Cortex of kidney (tissue), 1 donor: Measurements from ENCODE around the gene MRPS7.
"Not testable (repeated sequence)": the region's sequence is repeated elsewhere in the genome, so short reads cannot be mapped to it uniquely, and the experiment has no call there.

Experiments
- DNase-seq: peaks from one replicate; lab custom pipeline; 2025; lab: John Stamatoyannopoulos, UW

Gene MRPS7

DNA sequence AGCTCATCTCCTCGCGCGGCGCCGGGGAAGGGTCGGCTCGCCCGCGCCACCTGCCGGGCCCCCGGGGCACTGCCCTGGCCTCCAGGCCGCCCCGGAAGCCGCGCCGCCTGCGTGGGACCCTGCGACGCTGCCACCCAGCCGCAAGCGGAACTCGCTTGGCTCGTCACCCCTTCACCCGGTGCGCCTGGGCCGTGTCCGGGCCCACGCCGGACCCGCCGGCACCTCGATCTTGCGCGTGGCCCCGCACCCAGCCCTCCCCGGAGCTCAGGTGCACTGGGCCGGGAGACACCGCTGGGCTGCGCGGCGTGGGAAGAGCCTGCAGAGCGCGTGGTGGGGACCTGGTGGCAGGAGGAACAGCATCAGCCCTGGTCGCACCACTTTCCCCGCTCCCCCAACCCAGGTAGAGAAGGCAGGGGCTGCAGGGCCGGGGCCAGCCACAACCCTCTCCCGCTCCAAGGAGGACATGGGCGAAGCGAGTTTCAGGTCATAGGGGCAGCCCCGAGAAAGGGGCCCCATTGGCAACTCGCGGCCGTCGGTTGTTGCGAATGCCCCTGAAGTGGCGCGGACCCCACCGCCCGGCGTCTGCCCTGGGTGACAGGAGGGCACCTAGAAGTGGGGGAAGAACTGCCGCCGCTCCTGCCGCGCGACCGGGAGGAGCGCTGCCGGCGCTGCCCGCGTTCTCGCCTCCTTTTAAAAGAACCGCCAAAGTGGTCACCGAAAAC is 9.7 kb downstream of the MRPS7 start:
- no peak for DNase-seq

DNA sequence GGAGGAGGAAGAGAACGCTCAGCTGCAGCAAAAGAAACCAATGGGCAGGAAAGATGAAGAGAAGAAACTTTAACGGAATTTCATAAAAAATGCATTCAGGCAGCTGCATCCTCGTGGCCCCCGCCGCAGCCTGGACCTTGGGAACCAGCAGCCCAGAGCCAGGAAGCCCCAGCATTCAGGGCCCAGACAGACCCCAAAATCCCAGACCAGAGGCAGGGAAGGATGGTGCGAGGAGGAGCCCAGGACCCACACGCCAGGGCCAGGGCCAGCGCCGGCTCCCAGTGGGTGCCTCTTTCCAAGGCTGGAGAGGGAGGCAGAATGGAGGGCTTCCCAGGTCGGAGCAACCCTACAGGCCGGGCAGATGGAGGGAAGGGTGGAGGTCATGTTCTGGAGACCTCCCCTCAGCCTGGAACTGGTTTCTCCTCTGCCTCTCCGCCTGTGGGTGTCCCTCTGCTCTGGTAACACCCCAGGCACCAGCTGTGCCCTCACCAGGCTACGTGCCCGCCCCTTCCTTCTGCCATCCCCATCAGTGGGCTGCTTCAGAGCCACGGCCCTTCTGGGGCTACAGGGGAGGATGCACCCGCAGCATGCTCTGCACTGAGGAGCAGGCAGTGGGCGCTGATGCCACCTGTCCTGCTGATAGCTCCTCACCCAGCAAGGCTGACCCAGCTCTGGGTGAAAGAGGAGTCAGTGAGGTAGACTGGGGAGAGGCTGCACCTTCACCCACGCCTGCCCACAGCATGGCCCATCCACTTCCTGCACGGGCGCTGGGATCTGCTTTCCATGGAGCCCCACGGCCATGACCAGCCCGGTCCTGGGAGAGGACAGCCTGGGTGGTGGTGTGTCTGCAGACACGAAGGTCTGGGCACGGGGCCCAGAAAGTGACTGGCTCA is 10.5 kb downstream of the MRPS7 start:
- no peak for DNase-seq

DNA sequence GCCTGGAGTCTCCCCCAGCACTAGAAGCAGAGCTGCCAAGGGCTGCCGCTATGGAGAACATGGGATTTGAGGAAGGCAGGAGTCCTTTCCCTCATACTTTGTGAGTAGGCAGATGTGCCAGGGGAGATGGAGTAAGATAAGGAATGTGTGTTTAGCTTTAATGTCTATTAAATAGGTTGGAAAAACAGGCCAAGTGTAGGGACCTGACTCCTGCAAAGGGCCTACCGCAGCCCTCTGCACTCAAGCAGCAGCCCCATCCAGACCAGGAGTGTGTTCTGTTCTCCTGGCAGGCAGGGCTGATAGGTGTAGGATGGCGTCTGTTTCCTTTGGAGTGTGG is 11.1 kb downstream of the MRPS7 start:
- no peak for DNase-seq

DNA sequence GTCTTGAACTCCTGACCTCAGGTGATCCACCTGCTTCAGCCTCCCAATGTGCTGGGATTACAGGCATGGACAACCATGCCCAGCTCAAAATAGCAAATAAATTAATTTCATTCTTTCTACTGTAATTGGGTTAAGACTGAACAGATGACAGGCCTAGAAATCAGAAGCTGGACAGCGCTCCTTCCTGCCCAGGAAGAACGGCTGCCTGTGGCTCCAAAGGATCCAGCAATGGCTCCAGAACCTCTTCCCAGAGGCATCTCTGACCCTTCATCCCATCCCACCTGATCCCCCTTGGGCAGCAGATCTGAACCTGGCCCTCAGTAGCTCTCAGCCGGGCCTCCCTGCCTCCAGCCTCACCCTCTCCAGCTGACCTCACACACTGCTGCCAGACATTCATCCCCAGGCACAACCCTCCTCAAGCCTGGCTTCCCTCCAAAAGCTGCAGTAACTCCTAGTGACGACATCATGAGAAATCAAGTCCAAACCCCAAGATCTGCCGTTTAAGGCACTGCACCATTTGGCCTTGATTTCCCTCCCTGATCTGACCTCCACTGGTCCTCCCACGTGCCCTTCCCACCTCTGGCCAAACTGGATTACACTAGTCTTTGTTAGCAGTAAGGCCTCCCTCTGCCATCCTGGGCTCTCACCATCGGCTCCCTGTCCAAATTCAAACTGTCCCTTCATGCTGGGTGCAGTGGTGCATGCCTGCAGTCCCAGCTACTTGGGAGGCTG is 12.5 kb downstream of the MRPS7 start:
- DNase-seq: no peak

DNA sequence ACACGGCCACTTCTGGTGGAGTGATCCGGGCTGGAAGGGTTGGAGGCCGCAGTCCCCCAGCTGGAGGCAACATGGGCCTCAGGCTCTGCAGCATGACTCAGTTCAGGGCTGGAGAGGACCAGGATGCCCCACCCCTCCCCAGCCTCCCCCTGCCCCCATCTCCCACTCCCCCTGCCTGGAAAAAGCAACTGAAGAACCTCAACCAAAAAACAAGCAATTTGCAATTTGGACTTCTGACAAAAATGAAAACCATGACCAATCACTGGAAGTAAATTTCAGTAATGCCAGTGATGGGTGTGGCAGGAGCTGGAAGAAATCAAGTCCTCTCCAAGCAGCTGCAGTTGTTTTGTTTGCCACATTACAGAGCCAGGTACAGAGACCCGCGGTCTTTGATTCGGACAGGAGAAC is 16.0 kb downstream of the MRPS7 start:
- DNase-seq: no peak

DNA sequence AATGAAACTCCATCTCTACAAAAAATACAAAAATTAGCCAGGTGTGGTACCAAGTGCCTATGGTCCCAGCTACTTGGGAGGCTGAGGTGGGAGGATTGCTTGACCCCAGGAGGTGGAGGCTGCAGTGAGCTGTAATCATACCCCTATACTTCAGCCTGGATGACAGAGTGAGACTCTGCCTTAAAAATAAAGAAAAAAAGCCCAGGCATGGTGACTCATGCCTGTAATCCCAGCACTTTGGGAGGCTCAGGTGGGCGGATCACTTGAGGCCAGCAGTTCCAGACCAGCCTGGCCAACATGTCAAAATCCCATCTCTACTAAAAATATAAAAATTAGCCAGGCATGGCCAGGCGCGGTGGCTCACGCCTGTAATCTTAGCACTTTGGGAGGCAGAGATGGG is 18.5 kb downstream of the MRPS7 start:
- not testable (repeated sequence) for DNase-seq

DNA sequence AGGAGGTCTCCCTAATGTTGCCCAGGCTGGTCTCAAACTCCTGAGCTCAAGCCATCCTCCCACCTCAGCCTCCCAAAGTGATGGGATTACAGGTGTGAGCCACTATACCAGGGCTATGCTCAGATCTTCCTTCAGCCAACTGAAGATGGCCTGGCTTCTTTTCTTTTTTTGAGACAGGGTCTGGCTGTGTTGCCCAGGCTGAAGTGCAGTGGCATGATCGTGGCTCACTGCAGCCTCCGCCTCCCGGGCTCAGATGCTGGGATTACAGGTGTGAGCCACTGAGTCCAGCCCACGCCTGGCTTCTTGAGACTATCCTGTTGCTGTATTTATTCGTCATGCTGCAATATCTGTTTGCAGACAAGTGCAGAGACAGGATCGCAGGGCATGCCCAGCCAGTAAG is 23.4 kb downstream of the MRPS7 start:
- no peak for DNase-seq

DNA sequence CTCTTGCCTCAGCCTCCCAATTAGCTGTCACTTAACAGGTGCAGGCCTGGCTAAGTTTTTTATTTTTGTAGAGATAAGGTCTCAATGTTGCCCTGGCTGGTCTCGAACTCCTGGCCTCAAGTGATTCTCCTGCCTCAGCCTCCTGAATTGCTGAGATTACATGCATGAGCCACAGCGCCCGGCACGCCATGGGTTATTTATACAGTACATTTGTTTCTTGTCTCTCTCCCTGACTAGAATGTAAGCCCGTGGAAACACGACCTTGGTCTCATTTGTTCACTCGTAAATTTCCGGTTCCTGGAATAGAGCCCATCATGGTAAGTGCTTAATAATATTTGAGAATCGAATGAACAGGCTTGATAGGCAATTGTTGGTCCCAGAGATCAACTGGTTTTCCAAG is 25.5 kb downstream of the MRPS7 start:
- DNase-seq: no peak

DNA sequence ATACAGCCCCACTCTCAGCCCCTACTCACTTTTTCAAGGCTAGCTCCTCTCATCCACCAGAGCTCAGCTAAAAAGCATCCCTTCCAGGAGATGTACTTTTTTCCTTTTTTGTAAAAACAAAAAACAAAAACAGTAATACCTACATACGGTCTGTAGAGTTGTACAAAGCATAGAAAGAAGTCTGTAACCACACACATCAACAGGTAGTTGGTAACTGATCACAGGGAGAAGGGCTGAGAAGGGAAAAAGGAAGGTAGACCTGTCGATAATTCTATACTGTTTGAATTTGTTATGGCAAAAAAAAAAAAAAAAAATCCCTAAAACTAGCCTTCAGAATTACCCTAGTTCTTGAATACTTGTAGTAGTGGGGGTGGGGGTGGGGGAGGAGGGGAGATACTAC is 26.7 kb downstream of the MRPS7 start:
- DNase-seq: no peak

DNA sequence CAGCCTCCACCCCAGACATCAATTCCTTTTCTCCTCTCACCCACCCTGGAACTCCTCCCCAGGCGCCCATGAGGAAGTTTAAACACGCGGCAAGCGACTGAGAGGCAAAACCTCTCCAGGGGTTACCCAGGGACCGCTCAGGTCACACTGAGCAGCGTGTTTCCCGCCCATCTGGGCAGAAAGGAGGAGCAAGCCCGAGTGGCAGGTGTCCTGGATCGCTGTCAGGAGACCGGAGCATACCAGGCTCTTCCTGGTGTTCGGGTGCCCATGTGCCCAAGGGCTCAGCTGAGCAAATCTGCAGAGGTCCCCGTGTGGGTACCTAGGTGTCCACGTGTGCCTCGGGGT is 27.1 kb downstream of the MRPS7 start:
- no peak for DNase-seq

DNA sequence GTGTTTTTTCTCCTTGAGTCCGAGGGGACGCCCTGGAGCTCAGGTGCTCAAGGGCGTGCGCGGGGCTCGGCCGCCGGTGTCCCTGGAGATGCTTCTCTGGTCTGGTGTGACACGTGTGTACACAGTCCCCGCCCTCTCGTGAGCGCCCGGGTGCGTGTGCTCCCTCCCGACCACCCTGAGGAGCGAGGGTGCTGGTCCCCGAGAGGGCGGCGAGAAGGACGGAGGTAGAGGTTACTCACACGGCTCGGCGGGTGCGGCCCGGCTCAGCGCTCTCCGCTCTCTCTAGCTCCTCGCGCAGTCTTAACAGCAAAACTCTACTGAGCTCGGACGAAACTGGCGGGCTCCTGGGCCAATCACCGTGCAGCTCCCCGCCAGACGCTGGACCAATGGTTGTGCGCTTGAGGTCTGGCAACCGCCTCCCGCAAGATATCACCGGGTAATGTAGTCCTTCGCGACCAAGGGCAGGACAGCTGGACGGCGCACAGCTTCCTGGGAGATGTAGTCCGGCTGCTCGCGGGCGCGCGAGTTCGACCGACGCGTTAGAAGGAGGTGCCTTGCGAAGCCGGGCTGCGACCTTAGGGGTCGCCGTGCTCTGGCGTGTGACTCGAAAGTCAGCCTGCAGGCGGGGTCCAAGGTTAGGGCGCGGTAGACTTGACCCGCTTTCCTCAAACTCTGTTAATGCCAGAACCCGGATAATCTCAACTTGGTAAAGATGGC is 27.6 kb downstream of the MRPS7 start, which contains the start of gene SLC25A19:
SLC25A19 (minus strand) TSS at position 319 of the 717 bp plus-strand sequence. CDS start 2,669 bp downstream, outside the sequence.
- peak; percentile 71 for DNase-seq

DNA sequence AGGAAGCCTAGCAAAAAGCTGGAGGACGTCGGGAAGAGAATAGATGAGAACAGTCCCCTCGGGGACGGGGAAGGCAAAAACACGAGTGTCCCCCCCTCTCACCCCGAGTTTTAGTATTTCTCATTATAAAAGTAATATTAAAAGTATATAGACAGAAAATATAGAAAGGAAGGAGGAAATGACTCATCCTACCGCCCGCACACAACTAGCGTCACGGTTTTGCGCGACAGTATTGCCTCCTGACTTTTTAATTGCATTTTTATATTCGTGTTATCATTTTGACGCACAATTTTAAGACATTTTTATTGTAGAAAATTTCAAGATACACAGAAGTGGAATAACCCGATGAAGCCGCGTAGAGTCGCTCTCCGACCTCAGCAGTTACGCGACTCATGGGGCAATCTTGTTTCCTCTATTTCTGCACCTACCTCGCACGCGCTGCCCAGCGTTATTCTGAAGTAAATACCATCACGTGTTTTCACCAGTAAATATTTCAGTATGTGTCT is 28.2 kb downstream of the MRPS7 start:
- DNase-seq: no peak

DNA sequence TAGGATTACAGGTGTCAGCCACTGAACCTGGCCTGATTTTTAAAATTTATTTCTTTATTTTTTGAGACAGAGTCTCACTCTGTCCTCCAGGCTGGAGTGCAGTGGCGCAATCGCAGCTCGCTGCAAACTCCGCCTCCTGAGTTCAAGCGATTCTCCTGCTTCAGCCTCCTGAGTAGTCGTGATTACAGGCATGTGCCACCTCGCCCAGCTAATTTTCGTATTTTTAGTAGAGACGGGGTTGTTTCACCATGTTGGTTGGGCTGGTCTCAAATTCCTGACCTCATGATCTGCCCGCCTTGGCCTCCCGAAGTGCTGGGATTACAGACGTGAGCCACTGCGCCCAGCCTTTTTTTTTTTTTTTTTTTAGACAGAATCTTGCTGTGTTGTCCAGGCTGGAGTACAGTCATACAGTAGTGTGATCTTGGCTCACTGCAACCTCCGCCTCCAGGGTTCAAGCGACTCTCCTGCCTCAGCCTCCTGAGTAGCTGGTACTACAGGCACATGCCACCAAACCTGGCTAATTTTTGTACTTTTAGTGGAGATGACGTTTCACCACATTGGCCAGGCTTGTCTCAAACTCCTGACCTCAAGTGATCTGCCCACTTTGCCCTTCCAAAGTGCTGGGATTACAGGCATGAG is 31.2 kb downstream of the MRPS7 start:
- not testable (repeated sequence) for DNase-seq

DNA sequence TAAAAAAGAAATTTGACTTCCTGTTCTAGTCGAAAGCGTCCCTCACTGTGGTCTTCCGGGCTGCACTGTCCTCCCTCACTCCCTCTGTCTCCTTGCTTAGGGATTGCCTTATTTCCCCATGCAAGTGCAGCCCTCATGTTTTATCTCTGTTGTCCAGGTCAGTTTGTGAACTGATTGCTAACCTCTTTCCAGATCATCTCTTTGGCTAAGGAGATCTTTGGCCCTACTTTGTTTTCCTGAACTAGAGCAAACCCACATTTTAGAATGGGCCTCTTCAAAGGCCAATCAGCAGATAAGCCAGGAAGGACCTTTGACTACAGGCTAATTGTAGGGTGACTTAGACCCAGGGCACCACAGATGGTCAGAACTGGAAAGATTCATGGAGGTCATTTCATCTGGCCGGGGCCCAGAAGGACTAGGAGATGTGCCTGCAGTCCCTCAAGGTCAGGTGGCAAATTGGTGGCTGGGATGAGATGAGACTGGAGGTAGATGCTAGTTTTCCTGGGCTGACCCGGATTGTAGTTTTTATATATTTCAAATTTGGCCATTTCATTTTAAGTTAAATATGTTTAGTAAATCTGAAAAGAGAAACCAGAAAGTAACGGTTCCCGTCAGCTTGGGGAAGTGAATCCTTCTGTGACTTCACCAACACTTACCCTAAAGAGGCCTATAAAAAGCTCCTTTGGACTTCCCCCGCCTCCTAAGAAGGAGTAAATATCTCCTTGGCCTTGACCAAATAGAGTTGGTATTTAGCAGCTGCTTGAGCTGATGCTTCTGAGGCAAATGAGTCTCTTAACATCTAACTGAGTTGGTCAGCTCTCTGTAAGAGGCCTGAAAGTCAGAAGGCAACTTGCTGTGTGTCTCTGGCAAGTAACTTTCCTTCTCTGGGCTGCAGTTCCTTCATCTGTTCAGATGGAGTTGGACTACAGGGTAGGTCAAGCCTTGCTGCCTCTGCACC is 33.8 kb downstream of the MRPS7 start:
- DNase-seq: no peak

DNA sequence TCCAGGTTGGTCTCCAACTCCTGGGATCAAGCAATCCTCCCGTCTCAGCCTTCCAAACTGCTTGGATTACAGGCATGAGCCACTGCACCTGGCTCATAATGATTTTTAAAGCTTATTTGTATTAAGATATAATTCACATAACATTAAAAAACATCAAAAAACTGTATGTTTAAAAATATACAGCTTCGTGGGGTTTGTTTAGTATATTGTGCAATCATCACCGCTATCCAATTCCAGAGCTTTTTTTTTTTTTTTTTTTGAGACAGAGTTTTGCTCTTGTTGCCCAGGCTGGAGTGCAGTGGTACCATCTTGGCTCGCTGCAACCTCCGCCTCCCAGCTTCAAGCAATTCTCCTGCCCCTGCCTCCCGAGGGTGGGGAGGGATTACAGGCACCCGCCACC is 38.6 kb downstream of the MRPS7 start:
- no peak for DNase-seq

DNA sequence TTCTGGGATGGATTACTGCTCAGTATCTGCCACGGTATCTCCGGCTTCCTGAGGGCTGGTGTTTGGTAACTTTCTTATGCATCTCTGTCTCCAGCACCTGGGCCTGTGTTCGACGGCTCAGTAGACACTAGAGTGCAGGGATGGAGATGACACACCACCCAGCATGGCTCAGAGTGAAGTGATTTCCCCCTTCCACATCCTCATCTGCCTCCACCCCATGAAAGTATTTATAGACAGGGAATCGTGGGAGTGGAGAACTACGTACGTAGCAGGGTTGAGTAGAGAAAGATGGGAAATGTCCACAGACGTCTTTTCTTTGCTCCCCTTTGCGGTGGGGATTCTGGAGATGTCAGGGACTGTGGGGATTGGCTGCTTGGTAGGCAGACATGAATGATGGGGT is 39.4 kb downstream of the MRPS7 start:
- no peak for DNase-seq

DNA sequence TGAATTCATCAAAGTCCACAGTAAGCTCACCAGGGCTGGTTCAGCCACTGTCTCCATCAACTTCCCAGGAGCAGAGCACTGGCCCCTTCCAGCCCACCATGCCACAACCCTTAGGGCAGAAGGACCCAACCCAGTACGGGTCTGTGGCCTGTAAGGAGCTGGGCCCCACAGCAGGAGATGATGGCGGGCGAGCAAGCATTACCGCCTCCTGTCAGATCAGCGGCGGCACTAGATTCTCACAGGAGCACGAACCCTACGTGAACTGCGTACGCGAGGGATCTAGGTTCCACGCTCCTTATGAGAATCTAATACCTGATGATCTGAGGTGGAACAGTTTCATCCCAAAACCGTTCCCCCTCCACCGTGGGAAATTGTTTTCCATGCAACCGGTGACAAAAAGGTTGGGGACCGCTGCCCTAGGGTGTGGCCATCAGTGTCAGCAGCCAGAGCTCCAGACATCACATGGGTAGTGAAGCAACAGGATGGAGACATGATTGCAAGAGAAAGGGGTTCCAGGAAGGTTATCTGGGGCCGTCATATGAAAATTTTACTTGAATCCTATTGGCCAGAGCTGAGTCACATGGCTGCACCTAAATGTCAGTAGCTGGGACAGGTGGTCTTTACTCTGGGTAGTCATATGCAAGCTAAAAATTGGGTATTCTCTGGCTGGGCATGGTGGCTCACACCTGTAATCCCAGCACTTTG is 40.0 kb downstream of the MRPS7 start:
- DNase-seq: no peak

DNA sequence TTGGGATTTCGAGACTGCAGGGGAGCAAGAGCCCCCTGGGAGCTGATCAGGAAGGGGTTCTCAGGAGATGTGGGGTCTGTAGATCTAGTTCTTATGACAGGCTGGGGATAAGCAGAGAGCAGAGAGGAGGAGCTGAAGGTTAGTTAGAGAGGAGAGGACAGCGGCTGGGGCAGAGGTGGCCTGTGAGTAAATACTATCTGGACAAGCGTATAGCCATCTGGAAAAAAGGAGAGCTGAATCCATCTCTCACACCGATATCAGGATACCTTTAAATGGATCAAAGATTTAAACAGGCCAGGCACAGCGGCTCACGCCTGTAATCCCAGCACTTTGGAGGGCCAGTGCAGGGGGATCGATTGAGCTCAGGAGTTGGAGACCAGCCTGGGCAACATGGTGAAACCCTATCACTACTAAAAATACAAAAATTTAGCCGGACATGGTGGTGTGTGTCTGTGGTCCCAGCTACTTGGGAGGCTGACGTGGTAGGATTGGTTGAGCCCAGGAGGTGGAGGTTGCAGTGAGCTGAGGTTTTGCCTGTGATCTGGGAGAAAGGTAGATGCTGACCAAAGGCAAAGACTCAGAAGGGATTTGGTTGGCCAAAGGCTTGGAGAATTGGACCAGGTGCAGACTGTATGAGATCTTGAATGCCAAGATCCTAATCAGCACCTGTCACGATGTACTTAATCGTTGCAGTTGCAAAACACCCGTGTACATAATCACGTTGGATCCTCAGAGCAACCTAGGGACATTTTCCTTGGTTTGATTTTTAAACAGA is 46.5 kb downstream of the MRPS7 start:
- no peak for DNase-seq
